HepG2 (cell line): Measurements from ENCODE around the gene IPPK. TPM values are rescaled to one million over a fixed set of nuclear protein-coding genes. Genes with fewer than 3 reads are reported as not detected.

Source experiments
- ATAC-seq: fragments of 200-7000 bp; cut with Tn5 transposase; 3 replicates; pipeline ENCODE4 v1.9.1; 2020; ENCODE audit warnings: mild to moderate bottlenecking, moderate library complexity
- BruUV-seq: library from RNA; stranded (reverse); fragments of 400-500 nt; replicated peaks from 2 replicates; lab custom pipeline; 2021; lab: Mats Ljungman, UMichigan
- CTCF ChIA-PET: fragments of 300-600 bp; formaldehyde crosslinking; extraction: SDS; loops from one replicate; lab custom pipeline; 2021; ENCODE audit warnings: low total read pairs, inconsistent platforms, low intra/inter-chr PET ratio; lab: Yijun Ruan, JAX
- POLR2A ChIA-PET: fragments of 350-600 bp; sonication (Branson Sonifier 250); formaldehyde crosslinking; loops from one replicate; lab custom pipeline; 2020; ENCODE audit warnings: antibody characterized with exemption, inconsistent platforms; lab: Yijun Ruan, JAX
- DNase-seq: peaks from one replicate; pipeline ENCODE4 v3.0.0-alpha.2; 2015; ENCODE audit warnings: low spot score
- FAIRE-seq: peaks from 3 replicates; lab custom pipeline; 2011; peaks lifted over from hg19 to GRCh38; lab: Jason Lieb, UNC
- H2AFZ ChIP-seq: one replicate; pipeline ENCODE4 v1.6.1; 2011; ENCODE audit warnings: low read length, inconsistent platforms
- H3K27ac ChIP-seq: fragments of 300-600 bp; 3 replicates; pipeline ENCODE4 v1.8.0; 2011; ENCODE audit warnings: mixed run types, mild to moderate bottlenecking, mixed read lengths, low read length, inconsistent platforms; ENCODE audit not compliant: insufficient read depth; ENCODE audit errors: extremely low read length
- H3K27me3 ChIP-seq, 2 experiments: fragments of 200-600 bp in 1 of 2; 2 replicates in 1 of 2; 3 replicates in 1 of 2; pipeline versions ENCODE4 v1.6.0 to v1.8.0; 2011; ENCODE audit warnings: low read length in 2 of 2, mild to moderate bottlenecking in 2 of 2, moderate library complexity in 2 of 2, inconsistent platforms in 1 of 2; ENCODE audit not compliant: insufficient read depth in 2 of 2, control insufficient read depth in 1 of 2
- H3K36me3 ChIP-seq, 2 experiments: fragments of 200-600 bp in 1 of 2; replicated peaks in 1 of 2; 2 replicates in 1 of 2; 3 replicates in 1 of 2; pipeline versions ENCODE4 v1.5.1 to v1.8.0; 2011; ENCODE audit warnings: low read length in 2 of 2, inconsistent platforms in 1 of 2; ENCODE audit not compliant: insufficient read depth in 2 of 2, control insufficient read depth in 1 of 2
- H3K4me1 ChIP-seq: 2 replicates; pipeline ENCODE4 v1.5.1; 2012; ENCODE audit warnings: low read length, inconsistent platforms; ENCODE audit not compliant: insufficient read depth
- H3K4me2 ChIP-seq: 2 replicates; pipeline ENCODE4 v1.6.0; 2011; ENCODE audit warnings: low read depth, low read length, inconsistent platforms
- H3K4me3 ChIP-seq, 3 experiments: fragments of 200-600 bp in 1 of 3; sonication (generic), shearing (Covaris generic) in 1 of 3; replicated peaks in 1 of 3; 2 replicates each; pipeline ENCODE4 v1.5.1; 2011 to 2016; ENCODE audit warnings: low read length in 3 of 3, inconsistent platforms in 2 of 3, low read depth in 2 of 3, mild to moderate bottlenecking in 2 of 3, control low read depth in 1 of 3, mixed read lengths in 1 of 3; ENCODE audit not compliant: insufficient read depth in 1 of 3
- H3K79me2 ChIP-seq: one replicate; pipeline ENCODE4 v1.6.1; 2011; ENCODE audit warnings: low read length, inconsistent platforms; ENCODE audit not compliant: insufficient read depth
- H3K9ac ChIP-seq: 2 replicates; pipeline ENCODE4 v1.6.0; 2011; ENCODE audit warnings: mild to moderate bottlenecking, low read depth, low read length, inconsistent platforms; ENCODE audit not compliant: insufficient read depth
- H3K9me3 ChIP-seq: 2 replicates; pipeline ENCODE4 v1.5.1; 2012; ENCODE audit warnings: mild to moderate bottlenecking, low read length
- H4K20me1 ChIP-seq: 2 replicates; pipeline ENCODE4 v1.6.0; 2011; ENCODE audit warnings: inconsistent platforms, mild to moderate bottlenecking, low read length, moderate library complexity; ENCODE audit not compliant: insufficient read depth
- AGO1 ChIP-seq: fragments of 200-400 bp; formaldehyde crosslinking; IDR thresholded peaks from 2 replicates; pipeline ENCODE4 v1.6.1; 2017; ENCODE audit warnings: mild to moderate bottlenecking, low read depth, low read length, moderate library complexity; ENCODE audit not compliant: poor library complexity, severe bottlenecking
- AKAP8 ChIP-seq: sonication (generic); formaldehyde crosslinking; IDR thresholded peaks from 2 replicates; pipeline ENCODE4 v1.5.1; 2020; ENCODE audit warnings: mild to moderate bottlenecking, missing genetic modification reagents
- ATAD3A ChIP-seq: sonication (generic); formaldehyde crosslinking; IDR thresholded peaks from 2 replicates; pipeline ENCODE4 v1.4.0; 2020; ENCODE audit warnings: missing genetic modification reagents
- BORCS8-MEF2B ChIP-seq: sonication (generic); formaldehyde crosslinking; IDR thresholded peaks from 2 replicates; pipeline ENCODE4 v1.8.0; 2022; ENCODE audit warnings: mild to moderate bottlenecking, missing genetic modification reagents
- DNMT3B ChIP-seq: conservative IDR thresholded peaks from 2 replicates; pipeline ENCODE4 v1.6.1; 2016; ENCODE audit warnings: missing biosample characterization, control low read depth
- GLI4 ChIP-seq: sonication (generic); formaldehyde crosslinking; IDR thresholded peaks from 2 replicates; pipeline ENCODE4 v1.5.1; 2020; ENCODE audit warnings: missing genetic modification reagents, mild to moderate bottlenecking, moderate library complexity, borderline replicate concordance
- HNRNPLL ChIP-seq: fragments of 200-400 bp; formaldehyde crosslinking; IDR thresholded peaks from 2 replicates; pipeline ENCODE4 v1.6.1; 2017; ENCODE audit warnings: mild to moderate bottlenecking, low read depth, low read length; ENCODE audit not compliant: poor library complexity, severe bottlenecking
- JUNB ChIP-seq: sonication (generic); formaldehyde crosslinking; IDR thresholded peaks from 2 replicates; pipeline ENCODE4 v1.8.0; 2022; ENCODE audit warnings: missing genetic modification reagents, mild to moderate bottlenecking, borderline replicate concordance
- KAT8 ChIP-seq: IDR thresholded peaks from 2 replicates; pipeline ENCODE4 v1.6.1; 2016; ENCODE audit warnings: missing genetic modification reagents, missing compliant biosample characterization
- KDM3A ChIP-seq: IDR thresholded peaks from 2 replicates; pipeline ENCODE4 v1.6.1; 2018; ENCODE audit warnings: low read depth, missing compliant biosample characterization
- MAFK ChIP-seq, 2 experiments: IDR thresholded peaks in 1 of 2; conservative IDR thresholded peaks in 1 of 2; 2 replicates each; pipeline ENCODE4 v1.6.1; 2011; ENCODE audit warnings: improper control_type of control experiment in 2 of 2, low read length in 2 of 2
- PRMT3 ChIP-seq: sonication (generic); formaldehyde crosslinking; IDR thresholded peaks from 2 replicates; pipeline ENCODE4 v1.8.1; 2022; ENCODE audit warnings: low read depth, mild to moderate bottlenecking, moderate library complexity, missing genetic modification reagents, borderline replicate concordance
- ZNF460 ChIP-seq: sonication (generic); formaldehyde crosslinking; IDR thresholded peaks from 2 replicates; pipeline ENCODE4 v1.5.1; 2020; ENCODE audit warnings: missing genetic modification reagents, mild to moderate bottlenecking, borderline replicate concordance
- ZNF589 ChIP-seq: sonication (generic); formaldehyde crosslinking; conservative IDR thresholded peaks from 2 replicates; pipeline ENCODE4 v1.8.0; 2022; ENCODE audit warnings: mild to moderate bottlenecking, moderate library complexity, missing genetic modification reagents
- ZNF724P ChIP-seq: sonication (generic); formaldehyde crosslinking; IDR thresholded peaks from 2 replicates; pipeline ENCODE4 v1.8.0; 2022; ENCODE audit warnings: missing genetic modification reagents, borderline replicate concordance
- WGBS: methylation state at CpG from one replicate; pipeline ENCODE4 v1.1.6; 2017; ENCODE audit warnings: low lambda C conversion rate; 5-methylcytosine and 5-hydroxymethylcytosine counted together
- in situ Hi-C: cut with HindIII; loops from 2 replicates; pipeline ENCODE4 v1.10.0; 2017; ENCODE audit warnings: low pct_unique_long_range_greater_than_20kb; ENCODE audit not compliant: extremely low pct_ligation_motif_present
- intact Hi-C: fragments of 100-400 bp; cut with micrococcal nuclease; formaldehyde crosslinking; loops from one replicate; pipeline ENCODE4 v1.10.0; 2022; ENCODE audit not compliant: unreplicated experiment
- polyA plus RNA-seq, 8 experiments: library from polyadenylated mRNA; depleted of rRNA in 3 of 8; stranded (reverse) in 7 of 8; unstranded in 1 of 8; fragments of >200 nt; fragmentation: Illumina TruSeq in 4 of 8; extraction: Trizol in 4 of 8; gene quantifications; 2 replicates each; pipeline versions ENCODE4 v1.2.1 to v1.2.3, GENCODE V29; 2011 to 2016; ENCODE audit warnings: low read depth in 4 of 8, missing spikeins in 1 of 8, mixed read lengths in 1 of 8; ENCODE audit not compliant: insufficient read depth in 1 of 8
- total RNA-seq, 5 experiments: library from RNA; depleted of rRNA; stranded (reverse); fragments of >200 nt; fragmentation: Illumina TruSeq; extraction: Trizol; gene quantifications; 2 replicates each; pipeline ENCODE4 v1.2.3, GENCODE V29; 2016; ENCODE audit warnings: low read depth in 1 of 5
- TF ChIP-seq, protein P1 (sequence below), 2 experiments: sonication (generic) in 1 of 2; formaldehyde crosslinking in 1 of 2; IDR thresholded peaks; 2 replicates each; pipeline versions ENCODE4 v1.4.0 to v1.6.1; 2016 to 2020; ENCODE audit warnings: borderline replicate concordance in 1 of 2, low read depth in 1 of 2, mild to moderate bottlenecking in 1 of 2, missing genetic modification reagents in 1 of 2
- TF ChIP-seq, protein P2 (sequence below): sonication (generic); formaldehyde crosslinking; conservative IDR thresholded peaks from 2 replicates; pipeline ENCODE4 v1.4.0; 2020; ENCODE audit warnings: missing genetic modification reagents

The IPPK gene
- total and polyA plus RNA-seq, 2 of the 13 experiments (the other 11 are each of a cell fraction or from before 2014, with no cell fraction given): 9.9 to 14.1 TPM

DNA sequence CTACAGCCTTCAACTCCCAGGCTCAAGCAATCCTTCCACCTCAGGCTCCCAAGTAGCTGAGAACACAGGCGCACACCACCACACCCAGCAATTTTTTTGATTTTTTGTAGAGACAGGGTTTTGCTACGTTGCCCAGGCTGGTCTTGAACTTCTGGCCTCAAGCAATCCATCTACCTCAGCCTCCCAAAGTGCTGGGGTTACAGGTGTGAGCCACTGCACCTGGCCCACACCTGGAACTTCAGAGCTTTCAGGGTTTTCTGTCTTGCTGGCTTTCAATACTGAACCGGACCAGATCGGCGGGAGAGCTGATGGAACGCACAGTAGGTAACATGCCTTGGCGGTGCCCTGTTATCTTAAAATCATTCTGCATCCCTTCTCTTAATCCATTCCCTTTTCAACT lies 30.8 kb downstream of the IPPK start:
- no peak overlapping the region for H2AFZ ChIP-seq
- DNase-seq: no peak
- TF ChIP-seq KAT8: no peak
- no peak for TF ChIP-seq HNRNPLL
- TF ChIP-seq, protein P1, sequence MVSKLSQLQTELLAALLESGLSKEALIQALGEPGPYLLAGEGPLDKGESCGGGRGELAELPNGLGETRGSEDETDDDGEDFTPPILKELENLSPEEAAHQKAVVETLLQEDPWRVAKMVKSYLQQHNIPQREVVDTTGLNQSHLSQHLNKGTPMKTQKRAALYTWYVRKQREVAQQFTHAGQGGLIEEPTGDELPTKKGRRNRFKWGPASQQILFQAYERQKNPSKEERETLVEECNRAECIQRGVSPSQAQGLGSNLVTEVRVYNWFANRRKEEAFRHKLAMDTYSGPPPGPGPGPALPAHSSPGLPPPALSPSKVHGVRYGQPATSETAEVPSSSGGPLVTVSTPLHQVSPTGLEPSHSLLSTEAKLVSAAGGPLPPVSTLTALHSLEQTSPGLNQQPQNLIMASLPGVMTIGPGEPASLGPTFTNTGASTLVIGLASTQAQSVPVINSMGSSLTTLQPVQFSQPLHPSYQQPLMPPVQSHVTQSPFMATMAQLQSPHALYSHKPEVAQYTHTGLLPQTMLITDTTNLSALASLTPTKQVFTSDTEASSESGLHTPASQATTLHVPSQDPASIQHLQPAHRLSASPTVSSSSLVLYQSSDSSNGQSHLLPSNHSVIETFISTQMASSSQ (IDR thresholded peaks at IDR 0.05; ENCODE audit: low read depth): no peak
- TF ChIP-seq, protein P1 (CRISPR knock-in tag; IDR thresholded peaks at IDR 0.05; ENCODE audit: borderline replicate concordance): no peak
- TF ChIP-seq ZNF724P: no peak
- TF ChIP-seq JUNB: no peak
- TF ChIP-seq BORCS8-MEF2B (CRISPR knock-in tag): no peak
- no peak for TF ChIP-seq ZNF589 (CRISPR knock-in tag)
- TF ChIP-seq AGO1: no peak
- TF ChIP-seq, protein P2, sequence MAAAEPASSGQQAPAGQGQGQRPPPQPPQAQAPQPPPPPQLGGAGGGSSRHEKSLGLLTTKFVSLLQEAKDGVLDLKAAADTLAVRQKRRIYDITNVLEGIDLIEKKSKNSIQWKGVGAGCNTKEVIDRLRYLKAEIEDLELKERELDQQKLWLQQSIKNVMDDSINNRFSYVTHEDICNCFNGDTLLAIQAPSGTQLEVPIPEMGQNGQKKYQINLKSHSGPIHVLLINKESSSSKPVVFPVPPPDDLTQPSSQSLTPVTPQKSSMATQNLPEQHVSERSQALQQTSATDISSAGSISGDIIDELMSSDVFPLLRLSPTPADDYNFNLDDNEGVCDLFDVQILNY (CRISPR knock-in tag): no peak
- no peak for TF ChIP-seq KDM3A (CRISPR knock-in tag)
- no peak for TF ChIP-seq ATAD3A
- no peak for TF ChIP-seq GLI4 (CRISPR knock-in tag)
- no peak for TF ChIP-seq DNMT3B (CRISPR knock-in tag)
- TF ChIP-seq ZNF460 (CRISPR knock-in tag): no peak
- no peak for TF ChIP-seq MAFK (conservative IDR thresholded peaks at IDR 0.05 in 1 of 2, IDR thresholded peaks at IDR 0.05 in 1 of 2; ENCODE audit: low read length in 2 of 2)
- no peak for TF ChIP-seq AKAP8 (CRISPR knock-in tag)
- no peak for TF ChIP-seq PRMT3
- H3K79me2 ChIP-seq: no peaks in the 10 kb centered on the region
- no peak for ATAC-seq
- ChIA-PET CTCF (no interaction called here), POLR2A (no interaction called here)
- H3K9me3 ChIP-seq: no peaks in the 10 kb centered on the region
- intact Hi-C loops (no loop called here), in situ Hi-C loops (loop anchor here (10.0 kb wide), 2 partner anchors 314 to 504 kb away; partner anchors contain the start of genes CENPP and NOL8)
- BruUV-seq: no TSS peak
- H3K27ac ChIP-seq: no peak overlapping the region
- WGBS: 97% methylated on average over 7 of the region's 7 CpGs
- H3K27me3 ChIP-seq: no peaks in the 10 kb centered on the region
- H3K4me1 ChIP-seq: no peaks in the 10 kb centered on the region
- H3K4me3 ChIP-seq: no peak overlapping the region
- no peaks in the 10 kb centered on the region for H4K20me1 ChIP-seq
- no peak overlapping the region for H3K4me2 ChIP-seq
- H3K9ac ChIP-seq: no peak overlapping the region
- FAIRE-seq: no peak
- peaks cover 29 to 83% of the 10 kb centered on the region in 2 experiments for H3K36me3 ChIP-seq
